Activated CD8-positive, alpha-beta memory T cell treated with anti-CD3 and anti-CD28 coated beads, Interleukin-2, amount 10 ng/mL, durations not matched to agents 7 days and 5 days (primary cell): ENCODE data around the gene GCNA. TPM values are rescaled to one million over a fixed set of nuclear protein-coding genes. Genes with fewer than 3 reads are reported as not detected.
A peak's percentile ranks its signal among the peaks of the same experiment; 100 is the strongest.

Experiments
- ATAC-seq: fragments of 150-1000 bp; cut with Tn5 transposase; one replicate; pipeline ENCODE4 v1.10.0; 2021; ENCODE audit warnings: moderate library complexity
- CTCF ChIA-PET: fragments of 350-600 bp; sonication (Branson Sonifier 250); formaldehyde crosslinking; loops from one replicate; lab custom pipeline; 2021; ENCODE audit warnings: antibody characterized with exemption; lab: Charles Lee
- DNase-seq: peaks from one replicate; pipeline ENCODE4 v3.0.0-alpha.2; 2020
- H3K27ac Mint-ChIP-seq: one replicate; pipeline ENCODE4 v1.8.0; 2021; ENCODE audit warnings: mild to moderate bottlenecking, mixed read lengths
- H3K27me3 Mint-ChIP-seq: one replicate; pipeline ENCODE4 v1.8.0; 2021; ENCODE audit warnings: mixed read lengths
- H3K36me3 Mint-ChIP-seq: one replicate; pipeline ENCODE4 v1.8.0; 2021; ENCODE audit warnings: mild to moderate bottlenecking, mixed read lengths
- H3K4me1 Mint-ChIP-seq: one replicate; pipeline ENCODE4 v1.8.0; 2021; ENCODE audit warnings: mixed read lengths
- H3K4me3 Mint-ChIP-seq: one replicate; pipeline ENCODE4 v1.8.0; 2021; ENCODE audit warnings: mild to moderate bottlenecking, moderate library complexity, mixed read lengths
- H3K9me3 Mint-ChIP-seq: one replicate; pipeline ENCODE4 v1.8.0; 2022; ENCODE audit warnings: low read depth, mixed read lengths
- total RNA-seq, 2 experiments: library from RNA; stranded (reverse); gene quantifications; one replicate each; pipeline ENCODE4 v1.2.3, GENCODE V29; 2021

The GCNA gene
- total RNA-seq = 1 to 10 TPM; 4.3 to 6.7 TPM

GRCh38 chrX:71578253-71579135 is at the start of gene GCNA:
Gene GCNA, plus strand, starts transcription at chrX:71578437. Its CDS starts 2,385 bp downstream, at chrX:71580822.
- Mint-ChIP-seq H3K27me3 (no peaks in the 10 kb centered on the region), H3K4me3 (no peak within 1 kb of the TSS), H3K9me3 (no peaks in the 10 kb centered on the region), H3K4me1 (peaks cover 6% of the 10 kb centered on the region), H3K27ac (no peak within 1 kb of the TSS), H3K36me3 (peaks cover 36% of the 10 kb centered on the region)
- ATAC-seq (no peak), DNase-seq (no peak)
- CTCF ChIA-PET = no interaction called here

- H3K4me1 Mint-ChIP-seq = peaks cover 18% of the 10 kb centered on the region
- CTCF ChIA-PET = interaction anchor here (0.7 to 3.0 kb wide), 7 partner anchors 11 to 336 kb away, joined by 3 to 8 read pairs (median 3); no protein-coding TSS in a partner anchor
- H3K9me3 Mint-ChIP-seq = no peaks in the 10 kb centered on the region
- H3K27me3 Mint-ChIP-seq = no peaks in the 10 kb centered on the region
- H3K27ac Mint-ChIP-seq = peak overlapping the region; percentile 97
- peak; percentile 48 for ATAC-seq
- peak overlapping the region; percentile 92 for H3K4me3 Mint-ChIP-seq
- H3K36me3 Mint-ChIP-seq = peaks cover 26% of the 10 kb centered on the region
- peak; percentile 77 for DNase-seq
Observed at GRCh38 chrX:71532078-71532752, 46.0 kb upstream of the GCNA start.

GRCh38 chrX:71532753-71533425 is 45.3 kb upstream of the GCNA start, which contains the start of gene OGT:
Gene OGT, plus strand, starts transcription at chrX:71533104. Its CDS starts 196 bp downstream, at chrX:71533300.
- no peaks in the 10 kb centered on the region for H3K9me3 Mint-ChIP-seq
- CTCF ChIA-PET = interaction anchor here (0.9 to 3.0 kb wide), 7 partner anchors 10 to 337 kb away, joined by 3 to 8 read pairs (median 4); no protein-coding TSS in a partner anchor
- ATAC-seq (peak; percentile 78), DNase-seq (peak; percentile 97)
- peaks cover 21% of the 10 kb centered on the region for H3K4me1 Mint-ChIP-seq
- peak within 1 kb of the TSS; percentile 92 for H3K4me3 Mint-ChIP-seq
- H3K27ac Mint-ChIP-seq = peak within 1 kb of the TSS; percentile 97
- peaks cover 30% of the 10 kb centered on the region for H3K36me3 Mint-ChIP-seq
- H3K27me3 Mint-ChIP-seq = no peaks in the 10 kb centered on the region

- Mint-ChIP-seq H3K36me3 (peaks cover 35% of the 10 kb centered on the region), H3K4me3 (peak overlapping the region; percentile 92), H3K27ac (peak overlapping the region; percentile 97), H3K4me1 (peaks cover 24% of the 10 kb centered on the region), H3K27me3 (no peaks in the 10 kb centered on the region), H3K9me3 (no peaks in the 10 kb centered on the region)
- CTCF ChIA-PET = interaction anchor here (0.9 to 3.0 kb wide), 4 partner anchors 9 to 338 kb away, joined by 3 to 8 read pairs (median 4); no protein-coding TSS in a partner anchor
- no peak for ATAC-seq
- no peak for DNase-seq
Observed at GRCh38 chrX:71533516-71533850, 44.8 kb upstream of the GCNA start.

- DNase-seq (peak; percentile 83), ATAC-seq (peak; percentile 36)
- Mint-ChIP-seq H3K27ac (peak overlapping the region; percentile 97), H3K4me1 (peaks cover 25% of the 10 kb centered on the region), H3K4me3 (peak overlapping the region; percentile 92), H3K9me3 (no peaks in the 10 kb centered on the region), H3K36me3 (peaks cover 38% of the 10 kb centered on the region), H3K27me3 (no peaks in the 10 kb centered on the region)
- CTCF ChIA-PET = interaction anchor here (0.6 to 3.0 kb wide), 6 partner anchors 9 to 103 kb away, joined by 3 to 8 read pairs (median 3); no protein-coding TSS in a partner anchor
Observed at GRCh38 chrX:71533851-71534561, 44.2 kb upstream of the GCNA start.

- peak overlapping the region; percentile 92 for H3K4me3 Mint-ChIP-seq
- no peak for ATAC-seq
- CTCF ChIA-PET = interaction anchor here (0.6 to 3.0 kb wide), 6 partner anchors 8 to 104 kb away, joined by 3 to 8 read pairs (median 3); no protein-coding TSS in a partner anchor
- peaks cover 44% of the 10 kb centered on the region for H3K36me3 Mint-ChIP-seq
- H3K27ac Mint-ChIP-seq = peak overlapping the region; percentile 97
- DNase-seq = no peak
- no peaks in the 10 kb centered on the region for H3K27me3 Mint-ChIP-seq
- no peaks in the 10 kb centered on the region for H3K9me3 Mint-ChIP-seq
- H3K4me1 Mint-ChIP-seq = peaks cover 32% of the 10 kb centered on the region
Observed at GRCh38 chrX:71534773-71535544, 43.3 kb upstream of the GCNA start.

- Mint-ChIP-seq H3K4me3 (peak overlapping the region; percentile 92), H3K36me3 (peaks cover 51% of the 10 kb centered on the region), H3K9me3 (no peaks in the 10 kb centered on the region), H3K27me3 (no peaks in the 10 kb centered on the region), H3K27ac (peak overlapping the region; percentile 86), H3K4me1 (peaks cover 36% of the 10 kb centered on the region)
- peak; percentile 52 for DNase-seq
- CTCF ChIA-PET = interaction anchor here (0.8 to 1.7 kb wide), 3 partner anchors 114 to 170 kb away, joined by 3 to 5 read pairs (median 3); partner anchors contain the start of gene TAF1
- ATAC-seq = no peak
Observed at GRCh38 chrX:71536285-71536684, 42.0 kb upstream of the GCNA start.

GRCh38 chrX:71537743-71538142 is 40.5 kb upstream of the GCNA start:
- H3K4me1 Mint-ChIP-seq = peaks cover 44% of the 10 kb centered on the region
- CTCF ChIA-PET = interaction anchor here (0.6 to 1.7 kb wide), 3 partner anchors 111 to 261 kb away, joined by 3 to 5 read pairs (median 4); partner anchors contain the start of gene TAF1
- no peak for DNase-seq

GRCh38 chrX:71540801-71541200 is 37.4 kb upstream of the GCNA start:
- Mint-ChIP-seq H3K4me3 (peak overlapping the region; percentile 62), H3K9me3 (no peaks in the 10 kb centered on the region), H3K27ac (peak overlapping the region; percentile 72), H3K4me1 (peaks cover 59% of the 10 kb centered on the region), H3K27me3 (no peaks in the 10 kb centered on the region), H3K36me3 (peaks cover 67% of the 10 kb centered on the region)
- no peak for DNase-seq
- CTCF ChIA-PET = interaction anchor here (1.3 kb wide), 1 partner anchor 12 kb away, joined by 3 read pairs; no protein-coding TSS in a partner anchor
- ATAC-seq = peak; percentile 26

More at GRCh38 chrX:71537743-71538142, 40.5 kb upstream of the GCNA start:
- ATAC-seq = no peak
- Mint-ChIP-seq H3K36me3 (peaks cover 64% of the 10 kb centered on the region), H3K27ac (peak overlapping the region; percentile 74), H3K4me3 (peak overlapping the region; percentile 92), H3K27me3 (no peaks in the 10 kb centered on the region), H3K9me3 (no peaks in the 10 kb centered on the region)

- CTCF ChIA-PET = interaction anchor here (1.3 to 2.4 kb wide), 2 partner anchors 8 to 12 kb away, joined by 3 to 8 read pairs; partner anchors contain the start of gene OGT
- peak overlapping the region; percentile 72 for H3K27ac Mint-ChIP-seq
- peak overlapping the region; percentile 62 for H3K4me3 Mint-ChIP-seq
- no peak for DNase-seq
- H3K27me3 Mint-ChIP-seq = no peaks in the 10 kb centered on the region
- ATAC-seq = peak; percentile 45
- peaks cover 58% of the 10 kb centered on the region for H3K4me1 Mint-ChIP-seq
- no peaks in the 10 kb centered on the region for H3K9me3 Mint-ChIP-seq
- H3K36me3 Mint-ChIP-seq = peaks cover 68% of the 10 kb centered on the region
Observed at GRCh38 chrX:71541210-71542022, 36.8 kb upstream of the GCNA start.

GRCh38 chrX:71542411-71542810 is 35.8 kb upstream of the GCNA start:
- peaks cover 59% of the 10 kb centered on the region for H3K4me1 Mint-ChIP-seq
- H3K4me3 Mint-ChIP-seq = peak overlapping the region; percentile 62
- ATAC-seq = no peak
- no peaks in the 10 kb centered on the region for H3K27me3 Mint-ChIP-seq
- no peak for DNase-seq
- peak overlapping the region; percentile 72 for H3K27ac Mint-ChIP-seq
- H3K36me3 Mint-ChIP-seq = peaks cover 68% of the 10 kb centered on the region
- H3K9me3 Mint-ChIP-seq = no peaks in the 10 kb centered on the region
- CTCF ChIA-PET = interaction anchor here (1.4 to 2.4 kb wide), 2 partner anchors 9 to 14 kb away, joined by 3 to 8 read pairs; partner anchors contain the start of gene OGT
